ENCODE results near the gene UBE4A. TPM values are rescaled to one million over a fixed set of nuclear protein-coding genes. Genes with fewer than 3 reads are reported as not detected.

UBE4A gene
- total and polyA plus RNA-seq, 2 experiments from 2014 or later, result 11.8 to 42.2 TPM

DNA sequence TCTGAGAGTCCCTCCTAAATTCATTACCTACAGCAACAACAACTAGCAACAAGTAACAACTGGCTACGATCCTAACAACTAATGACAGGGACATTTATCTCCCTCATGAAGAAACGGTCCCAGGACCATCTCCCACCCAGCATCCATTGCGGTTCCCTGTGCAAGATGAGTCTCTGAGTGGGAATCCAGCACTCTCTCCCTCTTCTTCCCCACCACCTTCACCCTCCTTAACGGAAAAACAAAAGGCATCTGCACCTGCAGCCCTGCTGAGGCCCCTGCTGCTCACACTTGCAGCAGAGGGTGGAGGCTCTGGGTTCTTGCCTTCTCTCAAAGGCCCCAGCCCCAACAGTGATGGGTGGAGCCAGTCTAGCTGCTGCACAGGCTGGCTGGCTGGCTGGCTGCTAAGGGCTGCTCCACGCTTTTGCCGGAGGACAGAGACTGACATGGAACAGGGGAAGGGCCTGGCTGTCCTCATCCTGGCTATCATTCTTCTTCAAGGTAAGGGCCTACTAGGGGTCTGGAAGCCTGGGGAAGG, 15.4 kb upstream of the UBE4A start, which contains the start of gene CD3G:
TSS of gene CD3G (plus strand) at position 364 of the 535 bp plus-strand sequence. CDS start at position 444, 80 bp downstream.
- H3K27ac Mint-ChIP-seq, result no peak within 1 kb of the TSS
- no peaks in the 10 kb centered on the region for H3K36me3 Mint-ChIP-seq (ENCODE audit: low read depth)
- no peak within 1 kb of the TSS for H3K27ac ChIP-seq (ENCODE audit: low read depth)
- TF ChIP-seq STAT1 (IDR thresholded peaks at IDR 0.05; ENCODE audit: unreplicated experiment) (no peak), ZNF331 (CRISPR knock-in tag; IDR thresholded peaks at IDR 0.05; ENCODE audit: low read depth) (no peak), POLR2AphosphoS5 (IDR thresholded peaks at IDR 0.05; ENCODE audit: low read depth) (no peak), NANOG (IDR thresholded peaks at IDR 0.05; ENCODE audit: borderline replicate concordance) (no peak), EZH2 (IDR thresholded peaks at IDR 0.05; ENCODE audit: low read depth, unreplicated experiment) (no peak), CREB1 (CRISPR knock-in tag; IDR thresholded peaks at IDR 0.05; ENCODE audit: low read depth) (no peak), EZH2phosphoT487 (IDR thresholded peaks at IDR 0.05; ENCODE audit: unreplicated experiment) (no peak), ZNF114 (CRISPR knock-in tag; IDR thresholded peaks at IDR 0.05) (no peak), JUNB (IDR thresholded peaks at IDR 0.05; ENCODE audit: unreplicated experiment) (no peak)
- TF ChIP-seq, protein P1, sequence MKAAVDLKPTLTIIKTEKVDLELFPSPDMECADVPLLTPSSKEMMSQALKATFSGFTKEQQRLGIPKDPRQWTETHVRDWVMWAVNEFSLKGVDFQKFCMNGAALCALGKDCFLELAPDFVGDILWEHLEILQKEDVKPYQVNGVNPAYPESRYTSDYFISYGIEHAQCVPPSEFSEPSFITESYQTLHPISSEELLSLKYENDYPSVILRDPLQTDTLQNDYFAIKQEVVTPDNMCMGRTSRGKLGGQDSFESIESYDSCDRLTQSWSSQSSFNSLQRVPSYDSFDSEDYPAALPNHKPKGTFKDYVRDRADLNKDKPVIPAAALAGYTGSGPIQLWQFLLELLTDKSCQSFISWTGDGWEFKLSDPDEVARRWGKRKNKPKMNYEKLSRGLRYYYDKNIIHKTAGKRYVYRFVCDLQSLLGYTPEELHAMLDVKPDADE (IDR thresholded peaks at IDR 0.05), result no peak
- TF ChIP-seq, protein P2, sequence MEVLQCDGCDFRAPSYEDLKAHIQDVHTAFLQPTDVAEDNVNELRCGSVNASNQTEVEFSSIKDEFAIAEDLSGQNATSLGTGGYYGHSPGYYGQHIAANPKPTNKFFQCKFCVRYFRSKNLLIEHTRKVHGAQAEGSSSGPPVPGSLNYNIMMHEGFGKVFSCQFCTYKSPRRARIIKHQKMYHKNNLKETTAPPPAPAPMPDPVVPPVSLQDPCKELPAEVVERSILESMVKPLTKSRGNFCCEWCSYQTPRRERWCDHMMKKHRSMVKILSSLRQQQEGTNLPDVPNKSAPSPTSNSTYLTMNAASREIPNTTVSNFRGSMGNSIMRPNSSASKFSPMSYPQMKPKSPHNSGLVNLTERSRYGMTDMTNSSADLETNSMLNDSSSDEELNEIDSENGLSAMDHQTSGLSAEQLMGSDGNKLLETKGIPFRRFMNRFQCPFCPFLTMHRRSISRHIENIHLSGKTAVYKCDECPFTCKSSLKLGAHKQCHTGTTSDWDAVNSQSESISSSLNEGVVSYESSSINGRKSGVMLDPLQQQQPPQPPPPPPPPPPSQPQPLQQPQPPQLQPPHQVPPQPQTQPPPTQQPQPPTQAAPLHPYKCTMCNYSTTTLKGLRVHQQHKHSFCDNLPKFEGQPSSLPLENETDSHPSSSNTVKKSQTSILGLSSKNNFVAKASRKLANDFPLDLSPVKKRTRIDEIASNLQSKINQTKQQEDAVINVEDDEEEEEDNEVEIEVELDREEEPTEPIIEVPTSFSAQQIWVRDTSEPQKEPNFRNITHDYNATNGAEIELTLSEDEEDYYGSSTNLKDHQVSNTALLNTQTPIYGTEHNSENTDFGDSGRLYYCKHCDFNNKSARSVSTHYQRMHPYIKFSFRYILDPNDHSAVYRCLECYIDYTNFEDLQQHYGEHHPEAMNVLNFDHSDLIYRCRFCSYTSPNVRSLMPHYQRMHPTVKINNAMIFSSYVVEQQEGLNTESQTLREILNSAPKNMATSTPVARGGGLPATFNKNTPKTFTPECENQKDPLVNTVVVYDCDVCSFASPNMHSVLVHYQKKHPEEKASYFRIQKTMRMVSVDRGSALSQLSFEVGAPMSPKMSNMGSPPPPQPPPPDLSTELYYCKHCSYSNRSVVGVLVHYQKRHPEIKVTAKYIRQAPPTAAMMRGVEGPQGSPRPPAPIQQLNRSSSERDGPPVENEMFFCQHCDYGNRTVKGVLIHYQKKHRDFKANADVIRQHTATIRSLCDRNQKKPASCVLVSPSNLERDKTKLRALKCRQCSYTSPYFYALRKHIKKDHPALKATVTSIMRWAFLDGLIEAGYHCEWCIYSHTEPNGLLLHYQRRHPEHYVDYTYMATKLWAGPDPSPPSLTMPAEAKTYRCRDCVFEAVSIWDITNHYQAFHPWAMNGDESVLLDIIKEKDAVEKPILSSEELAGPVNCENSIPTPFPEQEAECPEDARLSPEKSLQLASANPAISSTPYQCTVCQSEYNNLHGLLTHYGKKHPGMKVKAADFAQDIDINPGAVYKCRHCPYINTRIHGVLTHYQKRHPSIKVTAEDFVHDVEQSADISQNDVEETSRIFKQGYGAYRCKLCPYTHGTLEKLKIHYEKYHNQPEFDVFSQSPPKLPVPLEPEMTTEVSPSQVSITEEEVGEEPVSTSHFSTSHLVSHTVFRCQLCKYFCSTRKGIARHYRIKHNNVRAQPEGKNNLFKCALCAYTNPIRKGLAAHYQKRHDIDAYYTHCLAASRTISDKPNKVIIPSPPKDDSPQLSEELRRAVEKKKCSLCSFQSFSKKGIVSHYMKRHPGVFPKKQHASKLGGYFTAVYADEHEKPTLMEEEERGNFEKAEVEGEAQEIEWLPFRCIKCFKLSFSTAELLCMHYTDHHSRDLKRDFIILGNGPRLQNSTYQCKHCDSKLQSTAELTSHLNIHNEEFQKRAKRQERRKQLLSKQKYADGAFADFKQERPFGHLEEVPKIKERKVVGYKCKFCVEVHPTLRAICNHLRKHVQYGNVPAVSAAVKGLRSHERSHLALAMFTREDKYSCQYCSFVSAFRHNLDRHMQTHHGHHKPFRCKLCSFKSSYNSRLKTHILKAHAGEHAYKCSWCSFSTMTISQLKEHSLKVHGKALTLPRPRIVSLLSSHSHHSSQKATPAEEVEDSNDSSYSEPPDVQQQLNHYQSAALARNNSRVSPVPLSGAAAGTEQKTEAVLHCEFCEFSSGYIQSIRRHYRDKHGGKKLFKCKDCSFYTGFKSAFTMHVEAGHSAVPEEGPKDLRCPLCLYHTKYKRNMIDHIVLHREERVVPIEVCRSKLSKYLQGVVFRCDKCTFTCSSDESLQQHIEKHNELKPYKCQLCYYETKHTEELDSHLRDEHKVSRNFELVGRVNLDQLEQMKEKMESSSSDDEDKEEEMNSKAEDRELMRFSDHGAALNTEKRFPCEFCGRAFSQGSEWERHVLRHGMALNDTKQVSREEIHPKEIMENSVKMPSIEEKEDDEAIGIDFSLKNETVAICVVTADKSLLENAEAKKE (CRISPR knock-in tag; IDR thresholded peaks at IDR 0.05), result no peak
- TF ChIP-seq, protein P3, sequence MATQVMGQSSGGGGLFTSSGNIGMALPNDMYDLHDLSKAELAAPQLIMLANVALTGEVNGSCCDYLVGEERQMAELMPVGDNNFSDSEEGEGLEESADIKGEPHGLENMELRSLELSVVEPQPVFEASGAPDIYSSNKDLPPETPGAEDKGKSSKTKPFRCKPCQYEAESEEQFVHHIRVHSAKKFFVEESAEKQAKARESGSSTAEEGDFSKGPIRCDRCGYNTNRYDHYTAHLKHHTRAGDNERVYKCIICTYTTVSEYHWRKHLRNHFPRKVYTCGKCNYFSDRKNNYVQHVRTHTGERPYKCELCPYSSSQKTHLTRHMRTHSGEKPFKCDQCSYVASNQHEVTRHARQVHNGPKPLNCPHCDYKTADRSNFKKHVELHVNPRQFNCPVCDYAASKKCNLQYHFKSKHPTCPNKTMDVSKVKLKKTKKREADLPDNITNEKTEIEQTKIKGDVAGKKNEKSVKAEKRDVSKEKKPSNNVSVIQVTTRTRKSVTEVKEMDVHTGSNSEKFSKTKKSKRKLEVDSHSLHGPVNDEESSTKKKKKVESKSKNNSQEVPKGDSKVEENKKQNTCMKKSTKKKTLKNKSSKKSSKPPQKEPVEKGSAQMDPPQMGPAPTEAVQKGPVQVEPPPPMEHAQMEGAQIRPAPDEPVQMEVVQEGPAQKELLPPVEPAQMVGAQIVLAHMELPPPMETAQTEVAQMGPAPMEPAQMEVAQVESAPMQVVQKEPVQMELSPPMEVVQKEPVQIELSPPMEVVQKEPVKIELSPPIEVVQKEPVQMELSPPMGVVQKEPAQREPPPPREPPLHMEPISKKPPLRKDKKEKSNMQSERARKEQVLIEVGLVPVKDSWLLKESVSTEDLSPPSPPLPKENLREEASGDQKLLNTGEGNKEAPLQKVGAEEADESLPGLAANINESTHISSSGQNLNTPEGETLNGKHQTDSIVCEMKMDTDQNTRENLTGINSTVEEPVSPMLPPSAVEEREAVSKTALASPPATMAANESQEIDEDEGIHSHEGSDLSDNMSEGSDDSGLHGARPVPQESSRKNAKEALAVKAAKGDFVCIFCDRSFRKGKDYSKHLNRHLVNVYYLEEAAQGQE (IDR thresholded peaks at IDR 0.05; ENCODE audit: unreplicated experiment), result no peak
- TF ChIP-seq, protein P4, sequence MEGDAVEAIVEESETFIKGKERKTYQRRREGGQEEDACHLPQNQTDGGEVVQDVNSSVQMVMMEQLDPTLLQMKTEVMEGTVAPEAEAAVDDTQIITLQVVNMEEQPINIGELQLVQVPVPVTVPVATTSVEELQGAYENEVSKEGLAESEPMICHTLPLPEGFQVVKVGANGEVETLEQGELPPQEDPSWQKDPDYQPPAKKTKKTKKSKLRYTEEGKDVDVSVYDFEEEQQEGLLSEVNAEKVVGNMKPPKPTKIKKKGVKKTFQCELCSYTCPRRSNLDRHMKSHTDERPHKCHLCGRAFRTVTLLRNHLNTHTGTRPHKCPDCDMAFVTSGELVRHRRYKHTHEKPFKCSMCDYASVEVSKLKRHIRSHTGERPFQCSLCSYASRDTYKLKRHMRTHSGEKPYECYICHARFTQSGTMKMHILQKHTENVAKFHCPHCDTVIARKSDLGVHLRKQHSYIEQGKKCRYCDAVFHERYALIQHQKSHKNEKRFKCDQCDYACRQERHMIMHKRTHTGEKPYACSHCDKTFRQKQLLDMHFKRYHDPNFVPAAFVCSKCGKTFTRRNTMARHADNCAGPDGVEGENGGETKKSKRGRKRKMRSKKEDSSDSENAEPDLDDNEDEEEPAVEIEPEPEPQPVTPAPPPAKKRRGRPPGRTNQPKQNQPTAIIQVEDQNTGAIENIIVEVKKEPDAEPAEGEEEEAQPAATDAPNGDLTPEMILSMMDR (conservative IDR thresholded peaks at IDR 0.05; ENCODE audit: low read depth in 2 of 2), result no peak
- no peaks in the 10 kb centered on the region for H3K4me1 ChIP-seq (ENCODE audit: insufficient read depth)
- no peaks in the 10 kb centered on the region for H3F3A ChIP-seq (replicated peaks; ENCODE audit: low read depth)
- no peaks in the 10 kb centered on the region for H3K9me2 ChIP-seq (ENCODE audit: insufficient read depth)
- H3K27me3 Mint-ChIP-seq (ENCODE audit: insufficient read depth, low read depth, poor library complexity), result peaks cover 10% of the 10 kb centered on the region
- no peak for DNase-seq (ENCODE audit: low spot score)
- H3K4me1 Mint-ChIP-seq, result peaks cover 2% of the 10 kb centered on the region; the same call in 2 of the 3 replicates
- no peak within 1 kb of the TSS for H2AFZ ChIP-seq
- H3K27me3 ChIP-seq (ENCODE audit: insufficient read depth), result 0 out of 2 replicates have a peak, but pooled peaks cover 5% of the 10 kb centered on the region
- no peaks in the 10 kb centered on the region for H3K36me3 ChIP-seq (ENCODE audit: insufficient read depth)
- ATAC-seq, result no peak
- no peaks in the 10 kb centered on the region for H3K79me2 ChIP-seq (replicated peaks; ENCODE audit: insufficient read depth)
- no peaks in the 10 kb centered on the region for H4K20me1 ChIP-seq (replicated peaks; ENCODE audit: insufficient read depth)
- no peak within 1 kb of the TSS for H3K4me3 ChIP-seq
- no peaks in the 10 kb centered on the region; the same call in 2 of the 3 replicates for H3K9me3 Mint-ChIP-seq
- no peak within 1 kb of the TSS for H3K4me2 ChIP-seq
- H3K4me3 Mint-ChIP-seq, result no peak within 1 kb of the TSS
